Activated CD8-positive, alpha-beta memory T cell treated with anti-CD3 and anti-CD28 coated beads, Interleukin-2, amount 50 U/mL, for 24 hours (primary cell): ENCODE measurements around the gene AHCYL1.
"Not testable (repeated sequence)": the region's sequence is repeated elsewhere in the genome, so short reads cannot be mapped to it uniquely, and the experiment has no call there.

ENCODE experiments used
- DNase-seq: peaks from one replicate; pipeline ENCODE4 v3.0.0-alpha.2; 2020; ENCODE audit errors: extremely low read depth

Gene AHCYL1

DNA sequence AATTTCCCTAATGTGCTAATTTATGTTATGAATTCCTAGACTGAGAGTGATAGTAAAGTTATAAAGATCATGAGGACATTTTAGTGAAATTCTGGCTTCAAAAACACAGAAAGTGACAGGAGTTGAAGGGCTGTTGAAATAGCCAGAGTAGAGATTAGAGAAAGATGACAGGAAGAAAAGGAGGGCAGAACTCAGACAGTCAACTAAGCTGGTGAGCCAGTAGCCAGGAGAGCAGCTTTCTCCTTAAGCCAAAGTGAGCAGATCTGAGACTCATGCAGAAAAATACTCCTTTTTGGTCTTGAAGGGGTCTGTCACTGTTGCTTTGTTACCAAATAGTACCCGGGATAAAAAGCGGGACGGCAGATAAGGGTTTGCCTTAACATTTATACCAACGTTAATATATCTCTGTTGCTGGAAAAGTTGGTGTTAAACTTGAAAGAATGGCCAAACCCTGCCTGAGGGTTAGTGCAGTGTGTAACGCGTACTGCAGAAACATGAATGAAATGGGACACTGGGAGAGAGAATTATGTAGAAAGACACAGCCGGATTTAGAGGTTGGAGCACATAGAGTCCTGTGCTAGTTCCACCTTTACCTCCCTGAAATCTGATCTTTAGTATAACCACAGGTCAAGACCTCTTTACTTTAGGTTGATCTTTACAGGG lies 12.8 kb downstream of the AHCYL1 start:
- no peak for DNase-seq

DNA sequence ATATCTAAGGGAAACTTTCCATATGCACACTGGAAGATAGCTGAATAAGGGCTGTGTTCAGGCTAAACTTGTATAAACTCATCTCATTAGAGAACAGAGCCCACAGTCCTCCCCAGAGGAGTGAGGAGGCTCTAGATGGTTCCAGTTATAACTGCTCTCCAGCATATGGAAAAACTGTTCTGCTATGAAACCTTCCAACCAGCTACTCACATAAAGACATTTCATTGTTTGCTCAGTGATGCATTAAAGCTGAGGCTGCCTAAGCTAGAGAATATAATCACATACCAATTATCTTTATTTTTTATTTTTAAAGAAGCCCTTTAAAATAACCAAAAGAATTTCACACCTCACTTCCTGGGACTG lies 13.3 kb downstream of the AHCYL1 start:
- DNase-seq: no peak

DNA sequence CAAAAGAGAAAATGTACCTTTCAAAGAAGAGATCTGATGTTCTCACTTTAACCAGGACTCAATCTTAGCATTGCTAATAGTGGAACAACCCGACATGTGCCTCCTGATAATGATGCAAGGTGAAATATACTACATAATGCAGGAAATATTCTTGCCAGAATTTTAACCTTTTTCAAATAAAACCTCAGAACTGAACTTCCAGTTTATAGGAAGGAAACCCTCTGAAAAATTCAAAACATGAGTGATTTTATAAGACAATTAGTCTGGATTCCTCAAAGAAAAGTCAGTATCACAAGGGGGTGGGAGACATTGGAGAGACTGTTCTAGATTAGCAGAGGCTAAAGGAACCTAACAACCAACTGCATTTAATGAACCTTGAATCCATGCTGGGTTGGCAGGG lies 18.1 kb downstream of the AHCYL1 start:
- DNase-seq: no peak

DNA sequence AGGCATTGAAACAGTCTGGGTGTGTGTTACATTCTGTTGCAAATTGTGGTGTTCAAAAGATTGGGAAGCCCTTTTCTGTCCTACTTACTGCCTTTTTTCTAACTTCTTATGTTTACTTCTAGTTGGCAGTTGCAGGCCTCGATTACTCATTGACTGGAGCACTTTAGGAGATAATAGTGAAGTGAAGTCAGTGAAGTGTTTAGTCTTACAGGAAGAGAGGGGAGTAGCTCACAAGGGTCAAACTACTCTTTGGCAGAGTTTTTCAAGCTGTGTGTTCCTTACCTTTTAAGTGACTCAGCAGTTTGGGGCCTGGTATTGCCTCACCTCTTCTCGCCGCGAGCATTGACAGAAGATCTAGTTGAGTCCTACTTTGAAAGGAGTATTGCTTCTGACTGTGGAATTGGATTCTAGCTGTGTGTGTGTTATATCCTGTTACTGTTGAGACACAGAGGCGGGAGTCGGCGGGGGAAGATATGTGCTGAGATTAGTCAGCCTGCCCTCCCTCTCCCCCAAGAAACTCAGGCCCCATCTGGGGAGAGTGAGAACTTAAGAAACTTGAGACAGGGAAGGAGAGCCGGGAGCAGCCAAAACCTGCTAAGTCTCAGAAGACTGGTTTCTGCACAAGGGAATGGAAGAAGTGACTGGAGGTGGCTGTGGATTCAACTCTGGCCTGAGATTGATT lies 19.3 kb downstream of the AHCYL1 start:
- no peak for DNase-seq

DNA sequence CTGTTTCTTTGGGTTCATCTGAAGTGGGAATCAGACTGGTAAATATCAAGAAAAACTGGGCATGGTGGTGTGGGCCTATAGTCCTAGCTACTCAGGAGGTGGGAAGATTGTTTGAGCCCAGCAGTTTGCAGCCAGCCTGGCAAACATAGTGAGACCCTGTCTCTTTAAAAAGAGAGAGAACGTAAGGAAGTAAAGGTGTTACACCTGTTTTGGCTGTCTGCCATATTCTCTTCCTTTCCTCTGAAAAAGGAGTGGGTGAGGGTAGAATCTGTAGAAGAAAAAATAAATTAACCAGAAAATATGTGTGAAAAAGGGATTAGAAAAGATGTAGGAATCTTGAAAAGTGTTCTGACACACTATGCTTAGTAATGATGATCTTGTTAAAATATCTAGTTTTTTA lies 20.0 kb downstream of the AHCYL1 start:
- no peak for DNase-seq

DNA sequence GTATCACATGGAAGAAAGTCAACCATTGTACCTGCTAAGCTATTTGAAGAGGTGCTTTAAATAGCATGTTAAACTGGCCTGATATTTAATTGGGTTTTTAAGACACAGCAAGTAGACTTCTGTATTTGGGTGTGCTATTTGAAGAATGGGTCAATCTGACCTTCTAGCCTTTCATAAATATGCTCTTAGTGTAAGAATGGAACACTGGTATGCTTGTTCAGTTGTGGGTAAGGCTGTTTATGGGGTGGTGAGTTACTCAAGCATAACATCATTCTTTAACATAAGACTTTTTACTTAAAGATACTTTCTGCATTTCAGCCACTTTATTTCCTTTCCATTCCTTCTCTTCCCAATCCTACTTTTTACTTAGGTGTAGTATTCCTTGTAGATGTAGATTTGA lies 21.4 kb downstream of the AHCYL1 start:
- no peak for DNase-seq

DNA sequence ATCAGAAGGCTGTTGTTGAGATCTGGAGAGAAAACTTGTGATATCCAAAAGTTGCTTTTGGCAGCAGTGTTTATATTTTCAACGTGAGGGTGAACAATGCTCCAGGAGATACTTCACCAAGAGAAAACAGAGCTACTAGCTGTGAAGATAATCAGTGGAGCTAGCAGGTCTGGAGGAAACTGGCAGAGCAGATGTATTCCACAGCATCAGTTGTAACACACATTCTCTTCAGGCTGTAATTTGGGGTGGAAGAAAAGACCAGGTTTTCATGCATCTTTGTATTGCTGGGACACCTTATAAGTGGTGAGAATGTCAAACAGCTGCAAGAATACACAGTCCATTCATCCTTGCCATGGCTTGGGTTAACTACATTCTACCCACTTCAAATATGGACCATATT lies 22.0 kb downstream of the AHCYL1 start:
- no peak for DNase-seq

DNA sequence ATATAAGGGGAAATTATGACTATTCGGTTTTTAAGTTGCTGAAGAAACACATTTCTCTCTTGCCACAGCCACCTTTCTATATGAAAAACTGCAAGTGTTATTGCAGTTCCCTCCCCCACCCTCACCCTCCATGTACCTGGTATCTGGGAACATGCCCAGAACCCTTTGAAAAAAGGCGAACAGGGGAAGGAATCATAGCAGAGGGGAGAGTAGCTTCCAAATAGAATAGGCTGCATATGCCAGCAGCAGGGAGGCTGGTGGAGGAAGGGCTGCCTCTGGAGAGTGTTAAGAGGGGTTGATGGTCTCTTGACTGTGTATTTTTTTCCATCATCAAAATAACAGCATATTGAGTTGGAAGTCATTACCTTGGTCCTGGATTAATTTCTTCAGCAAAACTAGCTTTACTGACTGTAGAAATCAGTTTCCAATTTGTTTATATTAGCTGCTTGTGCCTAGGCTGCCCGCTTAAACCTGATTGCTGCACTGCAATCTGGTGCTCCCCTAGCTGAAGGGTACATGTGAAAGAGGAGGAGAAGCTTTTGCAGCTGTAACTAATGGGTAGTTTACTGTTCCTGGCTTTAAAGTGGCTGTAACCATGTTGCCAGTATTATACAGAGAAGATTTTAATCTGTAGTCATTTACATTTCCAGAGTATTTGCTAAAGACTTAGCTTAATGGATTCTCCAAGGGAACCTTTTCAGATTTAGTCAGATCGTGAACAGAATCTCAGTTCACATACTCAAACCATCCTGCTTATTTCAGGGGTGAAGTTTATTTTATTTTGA lies 22.7 kb downstream of the AHCYL1 start:
- no peak for DNase-seq

DNA sequence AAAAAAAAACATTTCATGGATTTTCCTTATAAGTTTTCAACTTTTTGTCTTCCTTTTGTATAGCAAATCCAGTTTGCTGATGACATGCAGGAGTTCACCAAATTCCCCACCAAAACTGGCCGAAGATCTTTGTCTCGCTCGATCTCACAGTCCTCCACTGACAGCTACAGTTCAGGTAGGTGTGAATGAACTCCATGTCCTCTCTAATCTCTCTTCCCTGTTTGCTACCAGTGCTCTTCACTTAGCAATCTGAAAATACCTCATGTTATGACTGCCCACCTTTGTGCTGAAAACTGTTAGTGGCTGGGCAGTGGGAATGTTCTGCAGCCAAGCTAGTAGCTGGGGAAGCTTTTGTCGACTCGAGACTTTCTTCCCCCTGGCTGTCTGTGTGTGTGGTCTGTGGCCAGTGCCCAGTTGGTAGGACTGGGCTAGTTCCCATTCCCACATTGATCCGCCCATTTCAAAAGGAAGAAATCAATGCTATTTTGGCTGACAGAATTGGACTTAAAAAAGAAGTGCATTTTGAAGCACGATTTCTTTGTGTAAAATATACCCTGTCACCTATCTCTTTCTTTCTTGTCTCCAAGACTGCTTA lies 24.5 kb downstream of the AHCYL1 start:
- no peak for DNase-seq

DNA sequence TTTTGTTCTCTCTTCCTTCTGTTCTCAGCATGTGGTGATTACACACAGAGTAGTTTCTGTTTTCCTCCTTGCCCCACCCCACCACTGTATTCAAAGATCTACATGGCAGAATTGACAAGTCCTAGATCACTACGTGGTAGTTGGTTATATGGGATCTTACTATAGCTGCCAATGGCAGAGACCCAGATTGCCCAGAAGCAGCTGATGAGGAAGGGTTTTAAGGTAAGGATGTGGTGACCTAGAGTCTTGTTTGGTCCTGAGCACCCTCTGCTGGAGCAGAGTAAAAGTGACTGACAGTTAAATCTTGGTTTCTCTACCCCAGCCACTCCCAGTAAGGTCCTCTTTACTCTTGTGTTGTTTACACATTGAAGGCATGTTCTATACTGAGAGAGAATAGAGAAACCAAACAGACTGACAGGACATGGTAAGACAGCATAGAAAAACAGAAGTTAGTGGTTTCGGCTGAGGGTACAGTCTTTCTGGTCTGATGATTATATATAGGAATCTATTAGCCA lies 27.0 kb downstream of the AHCYL1 start:
- DNase-seq: no peak

- DNase-seq: no peak
Observed at GRCh38 chr1:110012100-110012780, 27.7 kb downstream of the AHCYL1 start.

DNA sequence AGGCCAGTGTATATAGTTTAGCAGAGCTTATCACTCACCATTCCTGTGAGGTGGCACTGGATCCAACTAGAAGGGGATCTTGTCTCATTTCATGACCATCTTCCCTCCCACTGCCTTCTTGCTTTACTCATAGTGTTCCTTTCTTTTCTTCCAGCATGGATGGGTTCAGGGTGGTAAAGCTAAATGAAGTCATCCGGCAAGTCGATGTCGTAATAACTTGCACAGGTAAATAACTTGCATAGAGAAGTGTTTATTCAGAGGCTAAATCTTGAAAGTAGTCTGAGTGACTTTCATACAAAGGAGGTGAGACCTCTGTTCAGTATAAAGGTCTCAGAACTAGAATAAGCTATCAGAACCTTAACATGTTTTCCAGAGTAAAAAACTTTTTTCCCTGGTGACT lies 33.2 kb downstream of the AHCYL1 start:
- DNase-seq: no peak

GRCh38 chr1:110018396-110018795 lies 33.8 kb downstream of the AHCYL1 start:
- DNase-seq: no peak

- DNase-seq: no peak
Observed at GRCh38 chr1:110019770-110020169, 35.2 kb downstream of the AHCYL1 start.

DNA sequence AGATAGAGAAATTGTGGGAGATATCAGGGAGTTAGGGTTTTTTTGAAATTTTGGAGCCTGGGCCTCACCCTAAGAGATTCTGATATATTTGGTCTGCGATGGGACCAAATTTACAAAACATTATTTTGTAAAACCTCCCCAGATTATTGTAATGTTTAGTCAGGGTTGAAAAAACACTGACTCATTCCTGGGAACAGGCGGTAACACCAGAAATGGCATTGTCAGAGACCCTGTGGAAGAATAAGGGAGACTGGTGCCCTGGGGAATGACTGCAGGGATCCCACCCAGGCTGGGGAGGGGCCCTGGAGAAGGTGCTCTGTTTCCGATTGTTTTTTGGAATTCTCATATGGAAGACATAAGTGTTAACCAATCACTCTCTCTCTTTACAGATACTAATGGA lies 36.7 kb downstream of the AHCYL1 start:
- no peak for DNase-seq

DNA sequence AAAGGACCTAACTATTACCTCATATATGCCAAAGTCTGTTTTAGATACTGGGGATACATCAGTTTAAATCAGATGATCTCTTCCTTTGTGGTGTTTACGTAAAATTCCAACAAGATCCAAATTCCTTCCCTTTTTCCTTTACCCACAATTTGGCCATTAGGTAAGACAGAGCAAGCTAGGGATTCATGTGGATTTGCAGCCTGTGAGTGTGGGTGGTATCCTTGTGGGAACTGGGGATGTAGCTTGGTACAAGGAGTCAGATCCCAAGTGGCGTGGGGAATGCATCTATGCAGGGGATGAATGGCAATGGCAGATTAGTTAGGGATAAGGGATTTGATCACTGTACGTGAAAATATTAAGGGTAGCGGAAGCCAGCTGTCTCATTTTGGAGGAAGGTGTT lies 40.0 kb downstream of the AHCYL1 start:
- DNase-seq: no peak

GRCh38 chr1:110030687-110031086 lies 46.1 kb downstream of the AHCYL1 start:
- DNase-seq: not testable (repeated sequence)

GRCh38 chr1:110032327-110032726 lies 47.8 kb downstream of the AHCYL1 start:
- no peak for DNase-seq

GRCh38 chr1:110033421-110033820 lies 48.9 kb downstream of the AHCYL1 start:
- DNase-seq: no peak

DNA sequence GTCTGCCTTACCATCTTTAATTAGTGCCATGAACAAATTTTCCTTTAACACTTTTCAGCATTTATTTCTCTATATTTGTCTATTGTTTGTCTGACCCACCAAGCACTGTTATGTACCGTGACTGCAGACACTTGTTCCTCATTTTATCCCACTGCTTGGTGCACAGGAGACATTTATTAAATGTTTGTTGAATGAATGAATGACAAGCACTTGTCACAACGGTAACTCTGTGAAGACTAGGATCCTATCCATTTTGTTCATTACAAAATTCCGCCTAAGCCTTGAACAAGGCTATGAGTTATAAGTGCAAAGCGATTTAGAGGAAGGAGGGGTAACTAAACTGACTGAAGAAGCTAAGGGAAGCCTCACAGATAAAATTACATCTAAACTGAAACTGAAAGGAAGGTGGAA lies 49.5 kb downstream of the AHCYL1 start:
- no peak for DNase-seq

GRCh38 chr1:110034451-110035235 lies 50.1 kb downstream of the AHCYL1 start, which contains the start of gene STRIP1:
TSS of gene STRIP1 (plus strand) at chr1:110034624. CDS start at chr1:110034638, 14 bp downstream.
- DNase-seq: peak; percentile 85
